ENCODE results near the gene SMCO3.

The SMCO3 gene

GRCh38 chr12:14774074-14774905, 39.7 kb downstream of the SMCO3 start (continued):
- TF ChIP-seq POU6F1 (CRISPR knock-in tag; IDR thresholded peaks at IDR 0.05; ENCODE audit: borderline replicate concordance, low read depth) (no peak), TCF4 (CRISPR knock-in tag; IDR thresholded peaks at IDR 0.05; ENCODE audit: borderline replicate concordance) (no peak)

GRCh38 chr12:14773685-14774073, 40.3 kb downstream of the SMCO3 start:
- TF ChIP-seq POU6F1 (CRISPR knock-in tag; IDR thresholded peaks at IDR 0.05; ENCODE audit: borderline replicate concordance, low read depth): no peak
- TF ChIP-seq ZFP30 (CRISPR knock-in tag; IDR thresholded peaks at IDR 0.05): no peak
- TF ChIP-seq ZNF70 (CRISPR knock-in tag; IDR thresholded peaks at IDR 0.05): no peak
- no peak for TF ChIP-seq ESRRG (CRISPR knock-in tag; IDR thresholded peaks at IDR 0.05)
- TF ChIP-seq PPARA (CRISPR knock-in tag; IDR thresholded peaks at IDR 0.05; ENCODE audit: borderline replicate concordance): no peak
- no peak for TF ChIP-seq SNAI2 (CRISPR knock-in tag; IDR thresholded peaks at IDR 0.05)
- no peak for TF ChIP-seq TCF4 (CRISPR knock-in tag; IDR thresholded peaks at IDR 0.05; ENCODE audit: borderline replicate concordance)
- no peak for TF ChIP-seq RARB (CRISPR knock-in tag; IDR thresholded peaks at IDR 0.05)
- no peak for TF ChIP-seq PATZ1 (CRISPR knock-in tag; IDR thresholded peaks at IDR 0.05; ENCODE audit: borderline replicate concordance)
- no peak for TF ChIP-seq ZNF565 (CRISPR knock-in tag; conservative IDR thresholded peaks at IDR 0.05; ENCODE audit: low read depth)
- TF ChIP-seq OSR1 (CRISPR knock-in tag; IDR thresholded peaks at IDR 0.05): no peak
- TF ChIP-seq TSHZ2 (CRISPR knock-in tag; IDR thresholded peaks at IDR 0.05): no peak
- no peak for TF ChIP-seq CREB5 (CRISPR knock-in tag; IDR thresholded peaks at IDR 0.05; ENCODE audit: low read depth)
- TF ChIP-seq TOX (CRISPR knock-in tag; IDR thresholded peaks at IDR 0.05; ENCODE audit: borderline replicate concordance): no peak
- TF ChIP-seq GLIS3 (CRISPR knock-in tag; IDR thresholded peaks at IDR 0.05): no peak
- no peak for TF ChIP-seq ZNF8 (CRISPR knock-in tag; IDR thresholded peaks at IDR 0.05)
- no peak for TF ChIP-seq CSDC2 (CRISPR knock-in tag; IDR thresholded peaks at IDR 0.05)
- no peak for TF ChIP-seq ARNTL (CRISPR knock-in tag; IDR thresholded peaks at IDR 0.05; ENCODE audit: borderline replicate concordance, low read depth)
- no peak for TF ChIP-seq ISL1 (CRISPR knock-in tag; IDR thresholded peaks at IDR 0.05)
- TF ChIP-seq ZFP3 (CRISPR knock-in tag; IDR thresholded peaks at IDR 0.05): no peak
- no peak for ATAC-seq

- TF ChIP-seq ESRRG (CRISPR knock-in tag; IDR thresholded peaks at IDR 0.05): no peak
- TF ChIP-seq ISL1 (CRISPR knock-in tag; IDR thresholded peaks at IDR 0.05): no peak
- TF ChIP-seq ZC3H10 (CRISPR knock-in tag; IDR thresholded peaks at IDR 0.05): no peak
- no peak for TF ChIP-seq ZNF8 (CRISPR knock-in tag; IDR thresholded peaks at IDR 0.05)
- ATAC-seq: no peak
Measured at GRCh38 chr12:14772946-14773345, 41.0 kb downstream of the SMCO3 start.
